ENCODE results near the gene FAM120B.

Gene FAM120B

GRCh38 chr6:170284126-170284773 is 22.3 kb upstream of the FAM120B start:
- peaks cover 22% of the 10 kb centered on the region for H3K27me3 ChIP-seq (ENCODE audit: control insufficient read depth, low read length)

GRCh38 chr6:170284866-170285469 is 21.6 kb upstream of the FAM120B start:
- H3K4me2 ChIP-seq (ENCODE audit: low read length) = no peak overlapping the region
- H3F3A ChIP-seq (ENCODE audit: control insufficient read depth, insufficient read depth) = no peaks in the 10 kb centered on the region
- no peaks in the 10 kb centered on the region for H3K9me3 ChIP-seq (ENCODE audit: control insufficient read depth, insufficient read depth, low read length)
- no peaks in the 10 kb centered on the region for H3K9me2 ChIP-seq (replicated peaks; ENCODE audit: control insufficient read depth, low read length)
- H3K27me3 ChIP-seq (ENCODE audit: control insufficient read depth, low read length) = peaks cover 29% of the 10 kb centered on the region
- H3K79me2 ChIP-seq (ENCODE audit: control insufficient read depth, low read length) = no peaks in the 10 kb centered on the region
- TF ChIP-seq, protein P1, sequence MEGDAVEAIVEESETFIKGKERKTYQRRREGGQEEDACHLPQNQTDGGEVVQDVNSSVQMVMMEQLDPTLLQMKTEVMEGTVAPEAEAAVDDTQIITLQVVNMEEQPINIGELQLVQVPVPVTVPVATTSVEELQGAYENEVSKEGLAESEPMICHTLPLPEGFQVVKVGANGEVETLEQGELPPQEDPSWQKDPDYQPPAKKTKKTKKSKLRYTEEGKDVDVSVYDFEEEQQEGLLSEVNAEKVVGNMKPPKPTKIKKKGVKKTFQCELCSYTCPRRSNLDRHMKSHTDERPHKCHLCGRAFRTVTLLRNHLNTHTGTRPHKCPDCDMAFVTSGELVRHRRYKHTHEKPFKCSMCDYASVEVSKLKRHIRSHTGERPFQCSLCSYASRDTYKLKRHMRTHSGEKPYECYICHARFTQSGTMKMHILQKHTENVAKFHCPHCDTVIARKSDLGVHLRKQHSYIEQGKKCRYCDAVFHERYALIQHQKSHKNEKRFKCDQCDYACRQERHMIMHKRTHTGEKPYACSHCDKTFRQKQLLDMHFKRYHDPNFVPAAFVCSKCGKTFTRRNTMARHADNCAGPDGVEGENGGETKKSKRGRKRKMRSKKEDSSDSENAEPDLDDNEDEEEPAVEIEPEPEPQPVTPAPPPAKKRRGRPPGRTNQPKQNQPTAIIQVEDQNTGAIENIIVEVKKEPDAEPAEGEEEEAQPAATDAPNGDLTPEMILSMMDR (IDR thresholded peaks at IDR 0.05; ENCODE audit: low read depth, low read length, poor library complexity, severe bottlenecking) = no peak
- TF ChIP-seq EZH2phosphoT487 (IDR thresholded peaks at IDR 0.05; ENCODE audit: borderline replicate concordance, low read length) = no peak
- no peak overlapping the region for H3K4me3 ChIP-seq (ENCODE audit: low read length)
- H3K4me1 ChIP-seq (ENCODE audit: control insufficient read depth, low read length) = peaks cover 5% of the 10 kb centered on the region; the same call in 1 of the 2 replicates
- no peaks in the 10 kb centered on the region for H3K36me3 ChIP-seq (ENCODE audit: control insufficient read depth, low read length)
- no peaks in the 10 kb centered on the region for H4K20me1 ChIP-seq (ENCODE audit: control insufficient read depth, insufficient read depth, low read depth, low read length)
- H3K27ac ChIP-seq (ENCODE audit: low read depth, low read length) = no peak overlapping the region

More at GRCh38 chr6:170284126-170284773, 22.3 kb upstream of the FAM120B start:
- Histone ChIP-seq H4K20me1 (ENCODE audit: control insufficient read depth, insufficient read depth, low read depth, low read length) (no peaks in the 10 kb centered on the region), H3K36me3 (ENCODE audit: control insufficient read depth, low read length) (no peaks in the 10 kb centered on the region), H3K9me3 (ENCODE audit: control insufficient read depth, insufficient read depth, low read length) (no peaks in the 10 kb centered on the region), H3K79me2 (ENCODE audit: control insufficient read depth, low read length) (no peaks in the 10 kb centered on the region), H3F3A (ENCODE audit: control insufficient read depth, insufficient read depth) (no peaks in the 10 kb centered on the region), H3K4me2 (ENCODE audit: low read length) (no peak overlapping the region), H3K4me1 (ENCODE audit: control insufficient read depth, low read length) (0 out of 2 replicates have a peak, but pooled peaks cover under 1% of the 10 kb centered on the region), H3K9me2 (replicated peaks; ENCODE audit: control insufficient read depth, low read length) (no peaks in the 10 kb centered on the region), H3K27ac (ENCODE audit: low read depth, low read length) (no peak overlapping the region), H3K4me3 (ENCODE audit: low read length) (no peak overlapping the region)
- TF ChIP-seq, protein P1 (IDR thresholded peaks at IDR 0.05; ENCODE audit: low read depth, low read length, poor library complexity, severe bottlenecking) = no peak

DNA sequence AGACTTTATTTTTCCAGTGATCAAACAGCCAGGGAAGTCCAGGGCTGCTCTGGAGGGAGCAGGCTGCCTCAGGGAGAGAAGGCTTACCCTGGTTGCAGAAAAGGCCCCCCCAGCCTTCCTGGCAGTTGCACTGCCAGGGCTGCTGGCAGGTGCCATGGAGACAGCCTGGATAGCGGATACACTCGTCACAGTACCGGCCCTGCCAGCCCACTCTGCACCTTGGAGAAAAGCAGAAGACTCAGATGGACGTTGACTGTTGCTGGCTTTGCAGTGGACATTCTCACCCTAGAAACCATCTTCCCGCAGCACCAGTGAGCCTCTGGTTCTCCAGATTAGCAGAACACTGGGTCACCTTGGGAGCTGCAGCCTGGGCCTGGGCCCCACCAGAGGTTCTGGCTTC is 21.1 kb upstream of the FAM120B start:
- no peaks in the 10 kb centered on the region for H3K9me2 ChIP-seq (replicated peaks; ENCODE audit: control insufficient read depth, low read length)
- peaks cover 34% of the 10 kb centered on the region for H3K27me3 ChIP-seq (ENCODE audit: control insufficient read depth, low read length)
- H3K27ac ChIP-seq (ENCODE audit: low read depth, low read length) = no peak overlapping the region
- H3K9me3 ChIP-seq (ENCODE audit: control insufficient read depth, insufficient read depth, low read length) = no peaks in the 10 kb centered on the region
- no peak overlapping the region for H3K4me3 ChIP-seq (ENCODE audit: low read length)
- H3K4me2 ChIP-seq (ENCODE audit: low read length) = no peak overlapping the region
- TF ChIP-seq, protein P1 (IDR thresholded peaks at IDR 0.05; ENCODE audit: low read depth, low read length, poor library complexity, severe bottlenecking) = no peak
- TF ChIP-seq EZH2phosphoT487 (IDR thresholded peaks at IDR 0.05; ENCODE audit: borderline replicate concordance, low read length) = no peak
- H4K20me1 ChIP-seq (ENCODE audit: control insufficient read depth, insufficient read depth, low read depth, low read length) = no peaks in the 10 kb centered on the region
- no peaks in the 10 kb centered on the region for H3K79me2 ChIP-seq (ENCODE audit: control insufficient read depth, low read length)
- no peaks in the 10 kb centered on the region for H3F3A ChIP-seq (ENCODE audit: control insufficient read depth, insufficient read depth)
- H3K4me1 ChIP-seq (ENCODE audit: control insufficient read depth, low read length) = peaks cover 11% of the 10 kb centered on the region
- H3K36me3 ChIP-seq (ENCODE audit: control insufficient read depth, low read length) = no peaks in the 10 kb centered on the region
